GM19463 (cell line): Measurements from ENCODE around the gene BPIFA3.

Experiments used
- ATAC-seq: cut with Tn5 transposase; IDR thresholded peaks from one replicate; pipeline ENCODE4 v1.9.1; 2021; ENCODE audit warnings: mild to moderate bottlenecking, moderate library complexity; ENCODE audit not compliant: unreplicated experiment

Gene BPIFA3

DNA sequence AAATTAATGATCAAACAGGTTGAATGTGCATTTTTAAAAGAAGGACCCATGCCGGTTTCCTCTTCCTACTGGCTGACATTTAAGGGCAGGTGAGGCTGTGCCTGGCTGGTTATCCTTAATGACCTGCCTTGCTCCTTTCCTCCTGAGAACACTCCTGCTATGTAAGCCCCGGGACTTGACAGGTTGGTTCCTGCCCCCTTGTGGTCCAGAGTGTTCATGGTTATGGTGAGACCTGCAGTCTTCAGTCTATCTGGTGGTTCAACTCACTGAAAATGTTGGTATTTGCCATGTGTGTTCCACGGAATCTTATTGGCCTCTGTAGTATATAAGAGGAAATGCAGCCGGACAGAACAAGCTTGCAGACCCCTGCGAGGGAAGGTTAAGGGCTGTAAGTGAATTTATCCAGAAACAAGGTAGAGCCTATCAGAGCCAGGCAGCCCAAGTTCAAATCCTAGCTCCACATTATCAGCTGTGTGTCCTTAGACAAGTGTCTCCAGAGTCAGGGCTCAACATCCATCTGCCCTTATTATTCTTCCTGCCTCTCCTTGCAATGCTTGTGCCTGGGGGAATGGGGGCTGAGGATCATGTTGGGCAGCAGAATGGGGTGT lies 5.2 kb upstream of the BPIFA3 start:
- no peak for ATAC-seq

DNA sequence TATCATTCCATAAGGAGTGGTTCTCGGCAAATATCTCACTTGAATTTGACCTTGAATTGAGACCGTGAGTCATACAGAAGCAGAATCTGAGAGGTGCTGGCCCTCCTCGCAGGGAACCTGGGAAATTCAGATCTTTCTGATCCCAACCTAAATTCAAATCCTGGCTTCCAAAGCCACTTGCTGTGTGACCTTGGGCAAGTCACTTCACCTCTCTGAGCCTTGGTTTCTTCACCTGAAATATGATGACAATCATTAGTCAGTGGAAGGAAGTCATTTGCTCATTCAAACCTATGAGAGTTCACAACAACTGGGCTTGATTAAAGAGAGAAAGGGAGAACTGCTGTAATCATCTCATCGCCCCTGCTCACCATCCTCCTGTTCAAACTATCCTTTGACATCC lies 7.2 kb downstream of the BPIFA3 start:
- no peak for ATAC-seq

GRCh38 chr20:33229843-33230242 lies 12.7 kb downstream of the BPIFA3 start:
- ATAC-seq, result no peak

- no peak for ATAC-seq
These were observed 14.1 kb downstream of the BPIFA3 start for GRCh38 chr20:33231237-33231636.

DNA sequence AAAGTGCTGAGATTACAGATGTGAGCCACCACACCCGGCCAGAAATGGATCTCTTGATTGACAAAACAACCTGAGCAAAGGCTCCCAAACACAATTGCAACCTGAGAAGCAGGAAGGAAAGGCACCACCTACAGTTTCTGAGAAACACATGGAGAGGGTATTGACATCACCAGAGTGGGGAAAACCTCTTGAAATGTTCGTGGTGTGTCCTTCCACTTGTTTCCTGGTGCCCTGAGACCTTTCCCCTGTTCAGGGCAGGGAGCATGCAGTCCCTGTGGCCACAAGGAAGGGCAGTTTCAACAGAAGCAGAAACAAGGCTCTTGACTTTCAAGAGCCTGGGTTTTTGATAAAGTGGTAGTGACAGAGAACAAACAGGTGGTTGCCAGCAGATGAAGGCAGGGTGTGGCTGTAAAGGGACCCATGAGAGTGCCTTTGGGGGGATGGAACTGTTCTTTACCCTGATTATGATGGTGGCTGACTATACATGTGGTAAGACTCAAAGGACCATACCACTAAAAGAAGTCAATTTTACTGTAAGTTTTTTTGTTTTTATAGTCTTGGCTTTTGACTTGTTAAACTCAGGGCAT lies 15.4 kb downstream of the BPIFA3 start:
- ATAC-seq, result no peak

DNA sequence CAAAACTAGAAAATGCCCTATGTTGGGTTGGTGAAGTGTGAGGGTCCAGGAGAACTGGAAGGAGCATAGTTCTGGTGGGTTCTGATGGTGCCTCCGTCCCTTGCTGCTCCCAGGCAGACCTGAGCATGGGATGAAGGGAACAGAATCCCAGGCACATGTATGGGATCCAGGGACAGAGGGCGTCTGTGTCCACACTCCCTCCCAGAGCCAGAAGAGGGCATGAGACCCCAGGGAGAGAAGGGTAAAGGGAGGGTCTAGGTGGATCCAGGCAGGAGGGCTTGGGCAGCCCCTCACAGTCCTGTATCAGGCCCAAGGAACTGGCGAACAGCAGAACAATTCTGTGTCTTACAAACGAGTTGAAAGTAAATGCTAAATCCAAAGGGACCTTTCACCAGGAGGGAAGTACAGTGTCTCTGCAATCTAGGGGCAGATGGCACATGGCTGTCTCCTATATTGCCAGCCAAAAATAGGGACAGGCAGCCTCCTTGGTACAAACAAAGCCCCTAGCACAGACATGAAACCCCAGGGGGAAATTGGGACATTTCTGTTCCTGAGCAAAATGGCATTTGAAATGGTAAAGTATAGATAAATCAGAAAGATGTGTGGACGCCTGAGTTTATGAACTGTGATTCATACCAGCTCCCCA lies 16.1 kb downstream of the BPIFA3 start:
- no peak for ATAC-seq

- no peak for ATAC-seq
These were observed 16.9 kb downstream of the BPIFA3 start for GRCh38 chr20:33234050-33234449.

DNA sequence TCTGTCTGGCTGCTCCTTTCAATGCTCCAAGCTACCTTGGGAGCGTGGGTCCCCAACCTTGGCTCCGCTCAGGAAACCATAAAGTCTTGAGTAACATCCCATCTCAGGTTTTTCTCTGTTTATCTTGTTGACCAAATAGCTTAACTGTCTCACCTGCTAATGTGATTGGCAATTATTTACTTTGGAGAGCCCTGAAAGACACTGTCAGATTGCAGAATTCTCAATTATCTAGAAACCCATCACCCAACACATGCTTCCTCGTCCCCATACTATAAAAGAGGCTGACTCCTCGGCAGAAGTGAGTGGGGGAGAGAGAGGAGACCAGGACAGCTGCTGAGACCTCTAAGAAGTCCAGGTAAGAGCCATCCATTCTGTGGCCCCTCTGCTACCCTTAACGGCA lies 18.5 kb downstream of the BPIFA3 start, which contains the start of gene BPIFA1:
TSS of gene BPIFA1 (plus strand) at position 301 of the 400 bp plus-strand sequence. CDS start 1,716 bp downstream, outside the sequence.
- ATAC-seq, result no peak

DNA sequence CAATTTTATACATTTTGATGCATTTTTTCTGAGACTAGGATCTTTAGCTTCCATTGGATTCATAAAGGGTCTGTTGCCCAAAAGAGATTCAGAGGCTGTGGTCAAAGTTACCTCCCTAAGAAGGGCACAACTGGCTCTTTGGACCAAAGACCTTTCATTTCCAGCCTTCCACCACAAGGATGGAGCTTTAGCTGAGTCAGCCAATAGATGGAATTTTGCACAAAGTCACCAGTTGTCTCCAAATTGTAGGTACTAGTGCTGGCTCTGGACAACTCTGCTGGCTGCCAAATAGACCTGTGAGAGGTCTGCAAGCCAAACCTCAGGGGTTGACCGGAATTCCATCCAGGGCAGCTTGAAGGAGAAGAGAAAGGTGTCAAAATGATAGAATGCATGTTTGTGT lies 19.2 kb downstream of the BPIFA3 start:
- no peak for ATAC-seq

GRCh38 chr20:33237989-33238388 lies 20.8 kb downstream of the BPIFA3 start:
- no peak for ATAC-seq

- ATAC-seq, result no peak
These were observed 22.3 kb downstream of the BPIFA3 start for GRCh38 chr20:33239418-33239817.

DNA sequence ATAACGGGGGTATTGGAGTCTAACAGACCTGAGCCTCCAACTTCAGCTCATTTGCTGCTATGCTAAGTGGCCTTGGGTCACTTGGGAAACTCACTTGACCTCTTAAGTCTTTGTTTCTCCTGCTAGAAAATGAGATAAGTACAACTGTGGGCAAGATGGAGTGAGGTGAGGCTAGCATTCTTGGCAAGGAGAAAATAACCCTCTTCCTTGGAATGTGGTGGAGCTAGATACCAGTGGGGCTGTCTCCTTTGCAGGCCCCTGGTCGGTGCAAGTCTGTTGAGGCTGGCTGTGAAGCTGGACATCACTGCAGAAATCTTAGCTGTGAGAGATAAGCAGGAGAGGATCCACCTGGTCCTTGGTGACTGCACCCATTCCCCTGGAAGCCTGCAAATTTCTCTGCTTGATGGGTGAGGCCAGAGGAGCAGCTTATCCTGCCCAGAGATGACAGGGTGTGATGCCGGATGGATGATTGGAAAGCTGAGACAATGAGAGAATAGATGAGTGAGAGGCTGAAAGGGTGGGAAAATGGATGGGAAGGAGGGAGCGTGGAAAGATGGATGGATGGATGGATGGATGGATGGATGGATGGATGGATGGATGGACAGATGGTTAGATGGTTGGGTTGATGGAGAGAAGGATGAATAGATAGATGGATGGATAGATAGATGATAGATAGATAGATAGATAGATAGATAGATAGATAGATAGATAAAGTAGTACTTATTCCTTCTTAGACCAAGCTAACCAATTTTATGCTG lies 23.0 kb downstream of the BPIFA3 start:
- no peak for ATAC-seq

- ATAC-seq, result no peak
These were observed 23.8 kb downstream of the BPIFA3 start for GRCh38 chr20:33240923-33241322.

- ATAC-seq, result no peak
These were observed 25.4 kb downstream of the BPIFA3 start for GRCh38 chr20:33242319-33243100.

DNA sequence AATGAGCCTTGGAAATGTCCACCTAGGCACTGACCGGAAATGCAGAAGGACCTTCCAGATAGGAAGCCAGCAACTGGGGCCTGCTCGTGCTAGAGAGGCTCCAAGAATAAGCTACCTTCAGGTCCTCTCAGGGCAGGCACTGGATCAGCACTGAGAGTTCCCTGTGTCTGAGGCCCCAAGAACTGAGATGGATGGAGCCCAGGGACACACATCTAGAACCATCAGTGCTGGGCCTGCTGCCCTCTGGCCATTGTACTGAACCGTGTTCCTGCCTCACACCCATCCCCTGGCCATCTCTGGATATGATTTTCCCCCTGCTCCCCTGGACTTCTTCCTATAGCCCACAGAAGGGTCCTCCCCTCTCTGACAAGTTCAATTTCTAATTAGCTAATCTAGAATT lies 28.9 kb downstream of the BPIFA3 start:
- ATAC-seq, result no peak

DNA sequence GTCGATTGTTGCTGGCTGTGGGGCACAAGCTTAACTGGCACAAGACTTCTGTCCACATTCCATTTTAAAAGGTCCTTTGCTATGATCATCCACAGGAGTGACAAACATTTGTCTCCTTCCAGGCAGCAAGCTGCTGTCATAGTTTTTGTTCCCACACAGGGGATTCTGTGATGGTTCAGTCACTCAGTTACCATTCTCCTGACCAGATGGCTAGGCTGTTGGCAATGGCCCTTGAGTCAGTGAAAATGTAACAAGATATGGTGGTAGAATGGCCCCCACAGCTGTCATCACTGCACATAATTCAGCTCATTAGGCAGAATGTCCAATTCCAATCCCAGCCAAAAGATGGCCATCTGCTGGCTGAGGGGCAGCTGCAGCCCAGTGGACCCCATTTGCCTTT lies 32.3 kb downstream of the BPIFA3 start:
- no peak for ATAC-seq

DNA sequence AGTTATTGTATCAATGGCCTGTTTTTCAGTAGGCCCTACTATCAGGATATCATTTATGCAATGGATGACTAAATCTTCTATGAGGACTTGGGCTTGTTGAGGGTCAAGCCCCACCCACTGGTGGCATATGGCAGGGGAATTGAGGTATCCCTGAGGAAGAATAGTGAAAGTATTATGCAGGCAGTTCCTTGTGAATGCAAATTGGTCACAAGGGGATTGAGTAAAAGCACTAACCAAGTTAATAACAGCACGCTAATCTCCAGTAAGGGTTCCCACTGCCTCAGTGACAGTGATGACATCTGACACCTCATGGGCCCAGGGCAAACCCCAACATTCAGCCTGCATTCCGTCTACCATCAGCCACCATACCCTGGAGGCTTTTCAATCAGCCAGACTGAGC lies 33.5 kb downstream of the BPIFA3 start:
- no peak for ATAC-seq

GRCh38 chr20:33251496-33251895 lies 34.3 kb downstream of the BPIFA3 start:
- no peak for ATAC-seq

DNA sequence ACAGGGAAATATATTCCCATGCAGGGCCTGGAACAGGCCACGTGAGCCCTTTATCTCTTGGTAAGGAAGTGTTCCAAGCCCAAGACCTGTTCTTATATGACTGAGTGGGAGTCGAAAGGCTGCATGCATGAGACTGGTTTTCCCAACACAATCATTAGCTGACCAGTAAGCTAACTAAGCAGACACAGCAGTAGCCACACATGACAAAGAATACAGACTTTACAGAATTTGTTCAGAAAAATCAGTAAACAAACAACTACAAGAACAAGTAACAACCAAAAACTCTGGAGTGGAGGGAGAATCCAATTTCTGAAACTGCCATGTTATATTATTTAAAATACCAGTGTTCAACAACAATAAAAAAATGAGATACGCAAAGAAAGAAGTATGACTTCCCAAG lies 35.3 kb downstream of the BPIFA3 start:
- no peak for ATAC-seq

GRCh38 chr20:33255005-33255404 lies 37.9 kb downstream of the BPIFA3 start:
- ATAC-seq, result no peak

DNA sequence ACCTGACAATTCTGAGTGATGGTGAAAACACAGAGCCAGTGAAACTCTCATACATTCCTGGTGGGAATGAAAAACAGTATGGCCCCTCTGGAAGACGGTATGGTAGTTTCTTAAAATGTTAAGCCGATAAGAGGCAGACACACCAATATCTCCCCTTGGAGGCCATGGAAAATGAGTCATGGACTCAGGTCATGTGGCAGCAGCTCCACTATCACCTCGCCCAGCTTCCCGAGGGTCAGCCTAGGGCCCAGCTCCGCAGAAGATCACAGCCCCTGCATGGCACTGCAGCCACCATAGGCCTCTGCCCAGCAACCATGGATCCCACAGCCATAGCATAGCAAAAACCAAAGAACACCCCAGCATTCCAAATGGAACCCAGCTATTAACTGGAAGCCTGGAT lies 40.1 kb downstream of the BPIFA3 start:
- no peak for ATAC-seq
